ENCODE measurements around the gene PISD.

The PISD gene

DNA sequence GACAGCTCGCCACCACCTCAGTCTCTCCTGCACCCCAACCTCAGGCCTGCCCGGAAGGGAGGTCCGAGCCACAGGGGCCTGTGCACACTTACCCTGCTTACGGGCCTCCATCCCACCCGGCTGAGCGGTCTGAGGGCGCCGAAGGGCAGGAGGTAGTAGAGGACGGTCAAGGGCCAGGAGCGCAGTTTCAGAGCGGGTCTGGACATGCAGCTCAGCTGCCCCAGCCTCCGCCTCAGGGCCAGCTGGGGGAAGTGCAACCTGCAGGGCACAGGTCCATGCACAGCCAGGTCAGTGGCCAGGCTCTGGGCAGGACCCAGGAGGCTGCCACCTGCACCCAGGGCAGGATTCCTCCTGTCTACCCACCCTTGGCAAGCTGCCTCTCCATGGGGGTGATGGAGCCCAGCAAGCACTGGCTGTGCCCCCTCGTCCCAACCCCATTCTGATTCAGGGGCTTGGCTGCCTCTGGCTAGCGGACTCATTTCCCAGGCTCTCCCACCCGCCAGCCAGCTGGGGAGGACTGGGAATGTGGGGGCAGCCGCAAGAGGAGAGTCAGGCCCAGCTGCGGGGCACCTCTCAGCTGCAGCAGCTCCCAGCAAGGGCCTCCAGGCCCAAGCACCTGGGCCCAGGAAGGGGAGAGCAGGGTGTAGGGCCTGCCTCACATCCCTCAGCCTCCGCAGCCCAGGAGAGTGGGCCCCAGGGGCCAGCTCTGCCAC, 38.3 kb downstream of the PISD start:
- no peak for DNase-seq

DNA sequence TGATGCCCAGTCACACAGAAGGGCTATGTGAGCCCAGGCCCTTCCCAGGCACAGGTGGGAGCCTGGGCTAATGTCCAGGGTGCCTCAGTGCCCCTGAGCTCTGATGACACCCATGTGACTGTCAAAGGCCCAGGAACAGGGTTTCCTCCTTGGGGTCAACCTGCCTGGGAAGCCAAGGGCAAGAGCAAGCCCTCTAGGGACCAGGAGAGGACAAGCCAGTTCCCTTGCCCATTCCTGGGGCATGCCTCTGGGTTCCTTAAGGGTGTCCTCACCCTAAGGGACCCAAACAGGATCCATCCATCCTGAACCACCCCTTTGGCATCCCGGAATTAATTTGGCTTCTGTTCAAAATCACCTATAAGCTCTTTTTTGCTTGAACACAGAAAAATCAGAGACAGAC, 39.0 kb downstream of the PISD start:
- DNase-seq = no peak

DNA sequence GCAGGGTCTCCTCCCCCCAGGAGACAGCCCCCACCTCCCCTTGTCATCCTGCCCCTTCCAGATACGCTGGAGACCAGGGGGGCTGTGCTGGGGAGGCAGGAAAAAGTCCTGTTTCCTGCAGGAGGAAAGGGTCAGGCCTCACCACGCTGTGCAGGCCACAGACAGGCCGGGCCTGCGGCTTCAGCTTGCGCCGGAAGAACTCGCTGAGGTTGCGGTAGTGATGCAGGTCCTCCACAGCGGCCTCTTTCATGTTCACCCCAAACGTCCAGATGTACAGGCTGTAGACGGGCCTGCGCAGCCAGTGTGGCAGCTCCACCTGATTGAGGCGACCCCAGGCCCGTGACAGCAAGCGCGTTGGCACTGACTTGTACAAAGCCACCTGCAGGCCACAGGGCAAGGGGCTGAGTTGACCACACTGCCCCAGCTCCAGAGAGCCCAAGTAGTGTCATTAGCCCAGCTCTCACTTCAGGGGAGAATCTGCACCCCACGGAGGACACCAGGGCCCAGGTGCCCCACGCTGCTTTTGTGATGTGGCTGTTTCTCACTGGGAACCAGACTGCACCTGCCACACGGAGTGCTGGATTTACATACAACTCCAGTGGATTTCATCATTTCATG, 40.4 kb downstream of the PISD start:
- DNase-seq = no peak

DNA sequence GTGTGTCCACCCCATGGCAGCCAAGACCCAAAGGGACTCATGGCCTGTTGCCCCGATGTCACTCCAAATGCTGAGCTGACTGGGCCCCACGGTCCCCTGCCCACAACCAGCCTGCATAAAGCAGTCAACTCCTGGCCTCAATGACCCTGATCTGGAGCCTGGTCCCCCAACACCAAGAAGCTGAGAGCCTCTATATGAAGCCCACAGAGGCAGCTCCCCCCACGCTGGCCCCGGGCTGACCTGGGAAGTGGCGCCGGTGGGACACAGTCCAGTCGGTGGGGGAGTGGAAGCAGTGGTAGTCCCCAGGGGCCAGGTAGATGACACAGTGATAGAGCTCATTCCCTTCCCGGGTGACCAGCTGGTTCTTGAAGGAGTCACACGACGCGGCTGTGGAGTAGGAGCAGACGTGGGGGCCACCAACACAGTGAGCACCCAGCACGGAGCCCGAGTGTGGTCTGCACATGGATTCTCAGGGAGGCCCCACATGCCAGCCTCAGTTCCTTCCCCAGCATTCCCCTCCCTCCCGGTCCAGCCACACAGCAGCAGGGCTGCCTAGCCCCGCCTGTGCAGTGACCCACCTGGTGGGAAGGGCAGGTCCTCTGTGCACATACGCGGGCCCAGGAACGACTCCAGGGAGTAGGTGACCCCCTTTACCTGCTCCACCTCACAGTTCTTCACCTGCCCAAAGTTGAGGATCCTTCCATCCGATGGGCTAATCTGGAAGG, 41.1 kb downstream of the PISD start:
- DNase-seq = no peak

DNA sequence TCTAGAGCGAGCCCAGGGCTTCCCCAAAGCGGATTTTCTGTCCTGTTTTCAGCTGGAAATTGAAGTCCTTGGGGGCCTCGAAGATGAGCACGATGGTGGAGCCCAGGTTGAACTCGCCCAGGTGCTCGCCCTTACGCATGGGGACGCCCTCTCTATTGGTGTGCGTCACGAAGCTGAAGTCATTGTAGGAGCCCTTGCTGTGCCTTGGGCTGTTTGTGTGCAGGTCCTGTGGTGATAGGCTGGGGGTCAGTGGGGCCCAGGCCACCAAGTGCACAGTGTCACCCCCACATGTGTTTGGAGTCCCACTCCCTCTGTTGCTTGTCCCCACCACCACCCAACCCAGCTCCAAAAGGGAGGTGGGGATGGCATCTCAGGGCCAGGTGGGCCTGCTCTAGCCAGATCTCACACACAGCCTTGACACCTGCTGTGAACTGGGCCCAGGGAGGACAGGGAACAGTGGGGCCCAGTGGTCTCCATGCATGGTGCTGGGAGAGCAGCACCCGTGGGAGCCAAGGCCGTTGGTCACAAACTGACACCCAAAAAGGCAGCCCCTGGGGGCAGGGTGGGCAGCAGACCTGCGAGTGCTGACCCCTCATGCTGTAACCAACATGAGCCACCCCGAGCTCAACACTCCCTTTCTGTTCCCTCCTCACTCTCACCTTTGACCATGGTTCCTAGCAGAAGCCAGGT, 42.3 kb downstream of the PISD start:
- no peak for DNase-seq

DNA sequence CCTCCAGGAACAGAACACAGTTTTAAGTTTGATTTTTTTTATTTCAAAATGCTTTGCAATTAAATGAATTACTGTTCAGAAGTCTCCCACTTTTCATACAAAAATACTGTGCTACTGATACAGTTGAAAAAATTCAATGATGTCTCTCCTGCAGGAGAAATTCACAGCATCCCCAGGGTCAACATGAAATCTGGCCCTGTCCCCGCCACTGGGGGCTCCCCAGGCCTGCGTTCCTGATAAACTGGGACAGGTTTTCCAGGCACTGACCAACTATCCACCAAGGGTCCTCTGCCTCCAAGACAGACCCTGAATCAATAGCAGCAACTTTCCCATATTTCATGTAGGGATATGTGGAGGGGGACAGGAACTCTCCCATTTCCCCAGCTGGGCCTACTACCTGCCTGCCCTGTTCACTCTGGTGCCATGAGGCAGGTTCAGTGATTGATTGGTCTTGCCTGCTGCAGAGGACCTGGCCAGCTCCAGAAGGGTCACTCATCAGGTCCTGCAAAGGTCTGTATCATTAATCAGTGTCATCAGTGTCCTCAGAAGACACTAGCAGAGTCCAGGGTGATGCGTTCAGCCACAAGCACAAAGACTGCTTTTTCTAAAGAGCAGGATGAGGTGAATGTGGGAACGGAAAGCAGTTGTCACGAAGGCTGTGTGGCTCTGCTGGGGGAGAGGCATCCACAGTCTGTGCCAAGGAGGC, 43.4 kb downstream of the PISD start:
- no peak for DNase-seq

DNA sequence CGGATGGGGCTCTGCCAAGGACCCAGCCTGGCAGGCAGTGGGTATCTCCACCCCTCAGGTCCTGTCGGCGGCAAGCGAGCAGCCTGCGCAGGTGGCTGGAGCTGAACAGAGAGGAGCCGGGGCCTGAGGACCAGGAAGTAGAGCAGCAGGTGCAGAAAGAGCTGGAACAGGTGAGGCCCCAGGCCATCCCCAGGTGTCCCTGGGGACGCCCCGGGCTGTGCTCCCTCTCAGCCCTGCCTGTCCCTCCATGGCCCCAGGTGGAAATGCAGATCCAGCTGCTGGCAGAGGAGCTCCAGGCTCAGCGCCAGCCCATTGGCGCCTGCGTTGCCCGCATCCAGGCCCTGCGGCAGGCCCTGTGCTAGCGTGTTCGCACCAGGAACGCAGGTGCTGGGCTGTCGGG, 44.0 kb downstream of the PISD start:
- peak; percentile 86 for DNase-seq

DNA sequence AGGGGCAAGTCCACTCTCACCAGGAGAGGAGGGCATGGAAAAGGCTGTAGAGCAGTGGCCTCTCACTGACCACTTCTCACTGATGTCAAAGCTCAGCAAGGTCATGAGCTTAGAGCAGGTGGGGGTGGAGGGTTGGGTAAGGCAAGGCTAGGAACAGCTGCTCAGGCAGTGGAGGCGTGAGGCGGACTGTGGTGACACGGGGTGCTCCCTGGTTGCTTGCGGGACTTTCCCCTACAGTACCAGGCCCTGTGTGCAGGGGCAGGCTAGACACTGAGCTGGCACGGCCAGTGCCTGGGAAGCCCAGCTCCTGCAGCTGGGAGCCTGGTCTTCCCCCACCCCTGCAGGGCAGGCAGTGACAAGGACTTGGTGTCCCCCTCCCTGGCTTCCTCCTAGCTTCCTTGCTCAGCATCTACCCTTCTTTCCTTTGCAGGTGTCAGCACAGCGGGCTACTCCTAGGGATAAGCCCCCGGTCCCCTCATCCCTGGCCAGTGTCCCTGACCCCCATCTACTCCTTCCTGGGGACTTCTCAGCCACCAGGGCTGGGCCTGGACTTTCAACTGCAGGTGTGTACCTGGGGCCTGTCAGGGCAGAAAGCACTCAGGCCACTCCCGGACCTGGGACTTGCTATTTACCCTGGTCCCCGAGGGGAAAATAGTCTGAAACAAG, 45.6 kb downstream of the PISD start:
- DNase-seq = no peak

DNA sequence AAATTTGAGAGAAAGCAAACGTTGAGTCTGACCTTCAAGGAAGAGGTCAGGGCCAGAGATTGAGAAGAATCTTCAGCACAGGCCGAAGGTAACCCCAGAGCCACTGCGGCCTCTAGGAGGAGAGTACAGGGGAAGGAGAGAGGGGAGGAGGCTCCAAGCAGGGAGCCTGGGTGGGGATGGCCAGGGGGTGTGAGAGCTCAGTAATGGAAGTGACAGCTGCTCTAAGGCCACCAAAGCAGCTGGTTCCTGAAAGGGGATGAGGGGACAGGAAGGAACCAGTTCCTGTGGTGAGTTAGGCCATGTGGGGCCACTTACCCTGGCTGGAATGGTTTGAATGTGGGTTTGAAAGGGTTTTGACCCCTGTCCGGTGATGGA, 46.1 kb downstream of the PISD start:
- DNase-seq = no peak

DNA sequence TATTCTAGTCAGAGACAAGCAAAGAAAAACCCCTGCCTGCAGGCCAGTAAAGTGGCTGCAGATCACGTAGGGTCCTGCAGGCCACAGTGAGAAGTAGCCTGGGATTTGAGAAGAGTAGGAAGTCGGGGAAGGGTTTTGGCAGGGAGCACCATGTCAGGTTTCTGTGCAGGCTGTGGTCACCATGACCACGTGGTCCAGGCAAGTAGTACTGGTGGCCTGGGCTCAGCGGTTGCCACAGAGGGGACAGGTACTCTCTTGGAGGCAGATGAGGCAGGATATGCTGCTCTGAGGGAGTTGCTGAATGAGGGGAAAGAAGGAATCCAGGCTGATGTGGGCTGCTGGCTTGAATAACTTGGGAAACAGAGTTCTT, 46.5 kb downstream of the PISD start:
- no peak for DNase-seq

DNA sequence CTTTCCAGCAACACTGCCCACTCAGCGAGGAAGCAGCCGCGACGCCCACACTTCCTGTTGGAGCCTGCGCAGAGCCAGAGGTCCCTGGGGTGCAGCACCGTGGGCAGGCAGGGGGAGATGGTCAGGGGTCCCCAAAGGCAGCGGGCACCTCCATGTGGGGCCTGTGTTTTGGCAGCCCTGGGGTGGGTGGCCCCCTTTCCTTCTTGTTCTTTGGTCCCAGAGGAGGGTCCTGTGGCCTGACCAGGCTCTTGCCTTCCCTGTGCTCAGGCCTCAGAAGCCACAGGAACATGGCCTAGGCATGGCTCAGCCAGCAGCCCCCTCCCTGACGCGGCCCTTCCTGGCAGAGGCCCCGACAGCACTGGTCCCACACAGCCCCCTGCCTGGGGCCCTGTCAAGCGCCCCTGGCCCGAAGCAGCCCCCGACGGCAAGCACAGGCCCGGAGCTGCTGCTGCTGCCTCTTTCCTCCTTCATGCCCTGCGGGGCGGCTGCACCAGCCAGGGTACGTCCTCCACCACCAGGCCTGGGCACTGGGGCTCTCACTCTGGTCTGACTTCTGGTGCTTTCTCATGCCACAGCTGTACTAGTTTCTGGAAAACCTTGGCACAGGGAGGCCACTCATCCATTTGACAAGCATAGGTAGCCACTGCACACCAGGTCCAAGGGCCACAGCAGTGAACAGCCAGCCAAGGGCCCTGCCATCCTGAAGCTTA, 47.1 kb downstream of the PISD start:
- no peak for DNase-seq

DNA sequence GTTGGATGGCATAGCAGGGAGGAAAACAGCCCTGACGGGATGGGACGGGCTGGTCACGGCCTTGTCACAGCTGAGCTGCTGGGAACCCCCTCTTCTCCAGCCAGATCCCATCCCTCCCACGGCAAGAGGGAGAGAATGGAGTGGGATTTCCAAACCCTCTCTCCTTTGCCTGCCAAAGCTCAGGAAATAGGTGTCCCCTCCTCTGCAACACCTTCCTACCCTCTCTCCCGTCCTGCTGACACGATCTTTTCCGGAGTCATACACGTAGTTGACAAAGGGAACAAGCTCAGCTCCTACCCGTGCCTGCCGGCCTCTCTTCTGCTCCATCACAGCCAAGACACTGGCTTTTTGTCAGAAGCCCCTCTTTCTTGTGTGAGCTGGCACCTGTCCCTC, 48.1 kb downstream of the PISD start:
- no peak for DNase-seq

DNA sequence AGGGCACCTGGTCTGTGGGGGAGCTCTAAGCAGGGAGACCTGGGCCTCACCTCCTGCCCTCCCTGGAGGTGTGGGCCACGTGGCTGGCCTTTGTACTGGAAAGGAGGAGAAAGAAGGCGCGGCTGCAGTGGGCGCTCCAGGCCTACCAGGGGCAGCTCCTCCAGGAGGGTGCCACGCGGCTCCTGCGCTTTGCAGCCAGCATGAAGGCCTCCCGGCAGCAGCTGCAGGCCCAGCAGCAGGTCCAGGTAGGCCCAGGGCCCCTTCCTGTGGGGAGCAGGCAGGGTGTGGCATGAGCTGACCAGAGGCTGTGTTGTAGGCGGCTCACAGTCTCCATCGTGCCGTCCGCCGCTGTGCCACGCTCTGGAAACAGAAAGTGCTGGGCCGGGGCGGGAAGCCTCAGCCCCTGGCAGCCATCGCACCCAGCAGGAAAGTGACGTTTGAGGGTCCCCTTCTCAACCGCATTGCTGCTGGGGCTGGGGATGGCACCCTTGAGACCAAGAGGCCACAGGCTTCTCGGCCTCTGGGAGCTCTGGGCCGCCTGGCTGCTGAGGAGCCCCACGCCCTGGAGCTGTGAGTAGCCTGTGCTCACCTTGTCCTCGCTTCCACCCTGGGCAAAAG, 48.6 kb downstream of the PISD start:
- DNase-seq = no peak

DNA sequence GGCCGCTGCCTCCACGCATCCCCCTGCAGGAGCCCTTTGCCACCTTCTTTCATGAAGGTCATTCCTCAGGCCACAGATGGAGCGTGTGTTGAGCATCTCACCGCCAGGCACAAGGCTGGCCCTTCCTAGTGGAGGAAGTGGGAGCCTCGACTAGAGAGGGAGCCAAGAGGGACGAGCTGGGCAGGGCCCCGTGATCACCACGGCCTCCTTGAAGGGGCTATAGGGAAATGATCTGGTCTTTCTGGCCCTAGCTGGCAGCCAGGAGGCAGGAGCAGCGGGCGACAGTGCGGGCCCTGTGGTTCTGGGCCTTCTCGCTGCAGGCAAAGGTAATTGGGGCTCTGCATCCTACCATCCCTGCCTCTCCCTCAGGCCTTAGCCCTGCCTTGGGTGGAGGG, 49.1 kb downstream of the PISD start:
- no peak for DNase-seq

DNA sequence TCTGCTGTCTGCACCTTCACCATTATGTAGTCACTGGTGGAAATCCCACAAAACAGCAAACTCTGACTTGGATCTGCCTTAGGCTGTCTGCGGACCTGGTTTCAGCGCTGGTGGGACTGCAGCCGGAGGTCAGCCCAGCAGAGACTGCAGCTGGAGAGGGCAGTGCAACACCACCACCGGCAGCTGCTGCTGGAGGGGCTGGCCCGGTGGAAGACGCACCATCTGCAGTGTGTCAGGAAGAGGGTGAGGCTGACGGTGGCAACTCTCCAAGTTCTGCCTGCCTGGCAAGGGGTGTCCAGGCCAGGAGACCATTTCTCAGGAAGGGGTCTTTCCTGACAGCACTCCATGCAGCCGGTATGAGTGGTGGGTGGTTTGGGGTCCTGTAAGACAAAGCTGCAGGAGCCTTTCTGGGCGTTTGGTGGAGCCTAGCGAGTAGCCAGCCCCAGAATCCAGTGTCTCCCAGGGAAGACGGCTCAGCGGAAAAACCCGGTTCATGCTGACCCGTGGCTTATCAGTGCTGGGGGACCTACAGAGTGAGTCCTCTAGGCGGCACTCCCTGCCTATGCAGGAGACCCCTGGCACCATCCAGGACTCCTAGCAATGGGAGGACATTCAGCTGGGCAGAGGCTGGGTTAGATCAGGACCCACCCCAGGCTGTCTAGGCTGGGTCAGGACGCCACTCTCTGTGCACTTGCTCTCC, 50.8 kb downstream of the PISD start:
- peak; percentile 10 for DNase-seq

DNA sequence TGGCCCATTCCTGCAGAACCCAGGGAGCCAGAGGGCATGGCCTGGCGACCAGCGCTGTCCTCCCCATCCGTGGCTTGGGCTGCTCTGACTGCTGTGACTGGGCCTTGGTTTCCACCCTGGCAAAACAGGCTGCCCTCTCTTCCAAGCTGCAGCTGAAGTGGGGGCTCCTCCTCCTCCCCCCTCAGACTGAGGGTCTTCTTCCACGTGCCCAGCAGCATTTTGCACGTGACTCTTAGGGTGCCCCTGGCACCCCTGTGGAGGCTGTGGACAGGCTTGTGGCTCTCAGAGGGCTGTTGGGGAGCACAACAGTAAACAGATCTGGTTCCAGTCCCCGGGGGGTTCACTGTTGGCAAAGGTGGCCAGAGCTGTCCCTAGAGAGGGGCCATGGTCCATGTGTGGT, 51.4 kb downstream of the PISD start:
- DNase-seq = no peak

DNA sequence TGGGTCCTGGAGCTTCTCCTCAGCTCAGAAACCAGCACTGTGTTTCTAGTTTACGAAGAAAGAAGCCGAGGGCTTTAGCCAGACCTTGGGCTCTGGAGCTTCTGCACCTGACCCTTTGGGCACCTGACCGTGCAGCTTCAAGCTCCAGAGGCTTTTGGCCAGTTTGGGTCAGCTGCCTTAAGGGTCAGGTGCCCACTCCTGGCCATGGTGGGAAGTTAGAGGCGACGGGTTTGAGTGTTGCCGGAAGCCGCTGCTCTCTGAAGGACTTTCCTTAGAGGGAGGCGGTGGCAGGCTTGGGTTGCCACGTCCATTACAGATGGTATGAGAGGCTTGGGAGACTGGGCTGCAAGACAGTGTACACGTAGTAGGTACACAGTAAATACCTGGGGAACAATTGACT, 52.3 kb downstream of the PISD start:
- DNase-seq = no peak

DNA sequence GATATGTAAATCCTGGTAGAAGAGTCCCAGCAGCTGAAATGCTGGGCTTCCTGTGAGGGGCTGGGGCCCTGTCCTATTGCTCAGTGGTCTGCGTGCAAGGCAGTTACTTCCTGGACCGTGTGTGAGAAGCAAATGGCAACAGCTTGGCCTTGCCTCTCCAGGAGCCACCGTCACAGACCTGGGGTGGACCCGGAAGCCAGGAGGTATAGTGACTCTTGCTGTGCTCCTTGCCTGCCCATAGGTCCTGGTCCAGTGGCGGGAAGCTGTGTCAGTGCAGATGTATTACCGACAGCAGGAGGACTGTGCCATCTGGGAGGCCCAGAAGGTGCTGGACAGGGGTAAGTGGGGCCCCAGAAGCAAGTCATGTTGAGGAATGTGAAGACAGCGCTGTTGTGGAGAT, 54.3 kb downstream of the PISD start:
- DNase-seq = no peak

DNA sequence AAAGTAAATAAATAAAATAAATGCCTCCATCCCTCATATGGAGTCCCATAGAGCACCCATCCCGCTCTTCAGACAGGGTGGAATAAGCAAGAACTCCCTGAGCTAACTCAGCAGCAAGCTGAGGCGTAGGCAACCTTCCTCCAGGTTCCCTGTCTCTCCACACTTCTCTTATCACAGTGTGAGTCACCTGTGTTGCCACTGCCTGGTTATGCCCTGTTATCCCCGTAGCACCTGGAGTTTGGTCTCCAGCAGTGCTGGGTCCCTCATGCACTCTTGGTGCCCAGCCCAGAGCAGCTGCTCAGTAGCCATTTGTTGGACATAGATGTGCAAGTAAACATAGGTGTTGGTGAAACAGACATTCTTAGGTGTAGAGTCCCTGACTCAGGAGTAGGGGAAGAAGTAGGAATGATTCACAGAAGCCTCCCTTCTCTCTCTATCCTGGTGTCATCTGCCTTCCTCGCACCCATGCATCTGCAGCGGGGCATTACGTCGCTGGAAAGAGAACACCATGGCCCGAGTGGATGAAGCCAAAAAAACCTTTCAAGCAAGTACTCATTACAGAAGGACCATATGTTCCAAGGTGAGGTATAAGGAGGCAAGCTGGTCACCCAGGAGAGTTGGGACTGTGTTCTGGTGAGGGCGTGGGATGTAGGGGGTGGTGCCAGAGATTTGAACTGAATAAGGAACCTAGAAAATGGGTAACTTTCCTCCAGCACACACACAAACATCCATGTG, 56.0 kb downstream of the PISD start:
- no peak for DNase-seq

All from NCI-H2029 (cell line).